Myocyte (in vitro differentiated cells): ENCODE results near the gene MYBBP1A. TPM values are rescaled to one million over a fixed set of nuclear protein-coding genes. Genes with fewer than 3 reads are reported as not detected.
"Not testable (repeated sequence)": the region's sequence is repeated elsewhere in the genome, so short reads cannot be mapped to it uniquely, and the experiment has no call there.

Experiments
- DNase-seq: peaks from one replicate; pipeline ENCODE4 v3.0.0-alpha.2; 2012; ENCODE audit warnings: low read depth
- polyA plus RNA-seq: library from polyadenylated mRNA; unstranded; fragments of >200 nt; gene quantifications from one replicate; pipeline ENCODE4 v1.2.1, GENCODE V29; 2012; ENCODE audit warnings: missing spikeins
- total RNA-seq: library from RNA; depleted of rRNA; stranded (reverse); fragments of >200 nt; gene quantifications from 2 replicates; pipeline ENCODE4 v1.2.3, GENCODE V29; 2014

The MYBBP1A gene, protein sequence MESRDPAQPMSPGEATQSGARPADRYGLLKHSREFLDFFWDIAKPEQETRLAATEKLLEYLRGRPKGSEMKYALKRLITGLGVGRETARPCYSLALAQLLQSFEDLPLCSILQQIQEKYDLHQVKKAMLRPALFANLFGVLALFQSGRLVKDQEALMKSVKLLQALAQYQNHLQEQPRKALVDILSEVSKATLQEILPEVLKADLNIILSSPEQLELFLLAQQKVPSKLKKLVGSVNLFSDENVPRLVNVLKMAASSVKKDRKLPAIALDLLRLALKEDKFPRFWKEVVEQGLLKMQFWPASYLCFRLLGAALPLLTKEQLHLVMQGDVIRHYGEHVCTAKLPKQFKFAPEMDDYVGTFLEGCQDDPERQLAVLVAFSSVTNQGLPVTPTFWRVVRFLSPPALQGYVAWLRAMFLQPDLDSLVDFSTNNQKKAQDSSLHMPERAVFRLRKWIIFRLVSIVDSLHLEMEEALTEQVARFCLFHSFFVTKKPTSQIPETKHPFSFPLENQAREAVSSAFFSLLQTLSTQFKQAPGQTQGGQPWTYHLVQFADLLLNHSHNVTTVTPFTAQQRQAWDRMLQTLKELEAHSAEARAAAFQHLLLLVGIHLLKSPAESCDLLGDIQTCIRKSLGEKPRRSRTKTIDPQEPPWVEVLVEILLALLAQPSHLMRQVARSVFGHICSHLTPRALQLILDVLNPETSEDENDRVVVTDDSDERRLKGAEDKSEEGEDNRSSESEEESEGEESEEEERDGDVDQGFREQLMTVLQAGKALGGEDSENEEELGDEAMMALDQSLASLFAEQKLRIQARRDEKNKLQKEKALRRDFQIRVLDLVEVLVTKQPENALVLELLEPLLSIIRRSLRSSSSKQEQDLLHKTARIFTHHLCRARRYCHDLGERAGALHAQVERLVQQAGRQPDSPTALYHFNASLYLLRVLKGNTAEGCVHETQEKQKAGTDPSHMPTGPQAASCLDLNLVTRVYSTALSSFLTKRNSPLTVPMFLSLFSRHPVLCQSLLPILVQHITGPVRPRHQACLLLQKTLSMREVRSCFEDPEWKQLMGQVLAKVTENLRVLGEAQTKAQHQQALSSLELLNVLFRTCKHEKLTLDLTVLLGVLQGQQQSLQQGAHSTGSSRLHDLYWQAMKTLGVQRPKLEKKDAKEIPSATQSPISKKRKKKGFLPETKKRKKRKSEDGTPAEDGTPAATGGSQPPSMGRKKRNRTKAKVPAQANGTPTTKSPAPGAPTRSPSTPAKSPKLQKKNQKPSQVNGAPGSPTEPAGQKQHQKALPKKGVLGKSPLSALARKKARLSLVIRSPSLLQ (N-terminal part only)
- total RNA-seq: 50.0 and 51.4 TPM in 2 replicates
- 36.0 TPM for polyA plus RNA-seq

GRCh38 chr17:4554997-4555799 lies at the start of gene MYBBP1A:
Gene MYBBP1A, minus strand, starts transcription at chr17:4555384. Its CDS starts 60 bp downstream, at chr17:4555324.
- DNase-seq: peak; percentile 97

GRCh38 chr17:4604736-4605135 lies 49.6 kb upstream of the MYBBP1A start:
- not testable (repeated sequence) for DNase-seq

DNA sequence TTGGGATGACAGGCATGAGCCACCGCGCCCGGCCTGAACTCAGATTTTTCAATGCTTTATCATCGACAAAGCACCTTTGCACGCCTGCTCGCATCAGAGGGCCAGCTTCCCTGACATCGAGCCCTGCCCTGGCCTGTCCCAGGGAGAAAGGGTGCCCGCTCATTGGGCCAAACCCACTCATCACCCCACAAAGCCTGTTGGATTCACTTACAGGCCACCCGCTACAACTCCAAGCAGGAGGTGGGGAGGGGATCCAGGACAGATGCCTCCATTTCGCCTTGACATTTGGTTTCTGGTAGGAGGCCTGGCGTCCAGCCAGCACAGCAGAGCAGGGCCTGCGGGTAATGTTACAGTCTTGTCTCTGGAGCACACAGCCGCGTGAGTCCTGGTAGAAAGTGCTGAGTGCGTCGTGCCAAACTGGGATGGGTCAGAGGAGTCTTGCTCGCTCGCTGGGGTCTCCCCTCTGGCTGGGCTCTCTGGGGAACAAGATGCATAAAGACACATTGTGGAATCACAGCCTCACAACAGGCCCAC lies 49.0 kb upstream of the MYBBP1A start:
- peak; percentile 81 for DNase-seq

GRCh38 chr17:4602041-4602440 lies 46.9 kb upstream of the MYBBP1A start:
- no peak for DNase-seq

- no peak for DNase-seq
Observed at GRCh38 chr17:4601326-4601725, 46.1 kb upstream of the MYBBP1A start.

DNA sequence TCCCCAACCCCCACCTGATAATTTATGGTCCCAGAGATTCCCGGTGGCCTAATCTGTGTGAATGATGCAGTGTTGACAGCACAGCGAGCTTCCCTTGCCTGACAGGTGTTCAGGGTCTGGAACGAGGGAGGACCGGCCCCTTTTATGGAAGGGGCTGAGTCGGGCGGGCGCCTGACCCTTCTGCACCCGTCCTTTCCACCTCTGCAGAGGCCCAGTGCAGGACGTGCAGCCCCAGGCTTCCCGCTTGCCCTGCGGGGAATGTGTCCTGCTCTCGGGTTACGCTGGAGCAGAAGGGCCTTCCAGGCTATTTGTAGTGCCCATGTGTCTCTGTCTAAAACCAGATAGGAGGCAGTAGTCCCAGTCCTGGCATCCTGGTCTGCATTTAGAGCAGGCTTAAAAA lies 45.4 kb upstream of the MYBBP1A start:
- DNase-seq: peak; percentile 78

DNA sequence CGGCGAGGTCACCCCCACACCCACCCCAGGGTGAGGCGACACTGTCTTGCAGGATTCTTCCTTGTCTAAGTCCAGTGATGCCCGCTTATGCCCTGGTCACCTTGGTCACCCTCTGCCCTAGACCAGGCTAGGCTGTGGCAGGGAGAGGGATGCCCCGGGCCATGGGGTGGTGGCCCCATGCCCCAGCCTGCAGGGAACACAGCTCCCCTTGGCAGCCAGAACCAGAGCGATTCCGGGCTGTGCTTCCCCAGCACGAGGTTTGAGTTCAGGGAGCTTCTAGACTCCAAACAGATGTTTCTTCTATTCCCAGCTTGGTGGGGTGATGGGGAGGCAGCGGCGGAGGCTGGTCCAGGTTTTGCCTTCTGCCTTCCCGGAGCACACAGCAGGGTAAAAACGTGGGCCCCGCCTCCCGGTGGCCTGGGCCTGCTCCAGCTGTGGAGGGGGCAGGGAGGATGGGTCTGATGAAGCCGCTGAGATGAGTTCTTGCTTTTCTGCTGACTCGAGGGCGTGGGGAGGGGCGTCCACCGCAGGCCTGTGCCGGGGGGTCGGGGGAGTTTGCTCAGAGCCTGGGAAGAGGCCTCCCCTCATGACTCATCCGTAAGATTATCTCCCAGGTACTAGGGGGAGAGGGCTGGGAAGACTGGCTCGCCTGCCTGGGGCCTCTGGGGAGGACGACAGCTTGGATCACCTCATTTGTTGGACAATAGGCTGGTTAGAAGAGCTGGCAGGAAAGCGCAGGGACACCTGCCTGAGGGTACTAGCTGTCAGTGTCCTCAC lies 44.5 kb upstream of the MYBBP1A start:
- no peak for DNase-seq

DNA sequence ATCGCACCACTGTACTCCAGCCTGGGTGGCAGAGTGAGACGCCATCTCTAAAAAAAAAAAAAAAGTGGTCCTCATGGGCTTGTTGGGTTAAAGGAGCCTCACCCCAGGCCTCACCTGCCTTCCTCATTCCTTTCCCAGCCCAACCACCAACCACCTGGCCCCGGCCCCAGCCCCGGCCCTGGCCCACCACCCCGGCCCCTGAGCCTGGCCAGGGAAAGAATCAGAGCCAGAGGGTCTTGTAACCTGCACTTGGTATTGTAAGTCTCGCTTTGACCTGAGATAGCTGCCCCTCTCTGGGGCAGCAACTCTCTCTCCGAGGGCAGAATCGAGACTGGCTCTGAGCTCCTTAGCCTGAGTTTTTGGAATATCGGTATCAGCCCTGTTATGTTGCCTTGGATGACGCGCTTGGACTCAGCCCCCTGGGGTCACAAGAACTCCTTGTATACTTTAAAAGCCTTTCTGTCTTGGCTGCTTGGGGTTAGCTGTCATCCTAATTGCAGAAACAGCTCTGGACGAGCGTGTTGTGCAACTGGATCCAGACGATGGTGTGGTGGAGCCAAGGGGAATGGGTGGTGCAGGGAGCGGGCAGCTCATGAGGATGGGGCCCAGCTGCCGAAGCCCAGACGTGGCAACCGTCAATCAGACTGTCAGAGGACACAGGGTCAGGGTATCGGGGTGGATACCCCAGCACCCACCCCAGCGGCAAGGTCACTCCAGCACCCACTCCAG lies 43.8 kb upstream of the MYBBP1A start:
- DNase-seq: no peak

DNA sequence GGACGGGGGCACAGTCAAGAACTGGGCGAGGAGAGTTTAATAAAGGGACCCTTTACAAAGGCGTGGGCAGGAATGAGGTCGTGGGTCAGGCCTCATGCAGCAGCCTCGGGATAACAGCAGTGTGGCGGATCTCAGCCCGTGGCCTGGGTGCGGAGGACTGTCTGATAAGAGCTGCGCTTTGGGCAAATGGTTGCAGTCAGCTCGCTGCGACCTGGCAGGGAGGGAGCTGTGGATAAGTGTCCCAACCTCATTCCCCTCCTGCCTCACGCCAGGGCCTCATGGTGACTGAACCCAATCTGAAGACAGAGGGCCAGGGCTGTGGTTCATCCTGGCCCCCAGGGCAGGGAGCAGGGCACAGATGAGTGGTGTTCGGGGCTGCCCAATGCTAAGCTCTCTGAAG lies 42.8 kb upstream of the MYBBP1A start:
- DNase-seq: no peak

- DNase-seq: no peak
Observed at GRCh38 chr17:4596636-4597380, 41.6 kb upstream of the MYBBP1A start.

- not testable (repeated sequence) for DNase-seq
Observed at GRCh38 chr17:4595685-4596342, 40.6 kb upstream of the MYBBP1A start.

DNA sequence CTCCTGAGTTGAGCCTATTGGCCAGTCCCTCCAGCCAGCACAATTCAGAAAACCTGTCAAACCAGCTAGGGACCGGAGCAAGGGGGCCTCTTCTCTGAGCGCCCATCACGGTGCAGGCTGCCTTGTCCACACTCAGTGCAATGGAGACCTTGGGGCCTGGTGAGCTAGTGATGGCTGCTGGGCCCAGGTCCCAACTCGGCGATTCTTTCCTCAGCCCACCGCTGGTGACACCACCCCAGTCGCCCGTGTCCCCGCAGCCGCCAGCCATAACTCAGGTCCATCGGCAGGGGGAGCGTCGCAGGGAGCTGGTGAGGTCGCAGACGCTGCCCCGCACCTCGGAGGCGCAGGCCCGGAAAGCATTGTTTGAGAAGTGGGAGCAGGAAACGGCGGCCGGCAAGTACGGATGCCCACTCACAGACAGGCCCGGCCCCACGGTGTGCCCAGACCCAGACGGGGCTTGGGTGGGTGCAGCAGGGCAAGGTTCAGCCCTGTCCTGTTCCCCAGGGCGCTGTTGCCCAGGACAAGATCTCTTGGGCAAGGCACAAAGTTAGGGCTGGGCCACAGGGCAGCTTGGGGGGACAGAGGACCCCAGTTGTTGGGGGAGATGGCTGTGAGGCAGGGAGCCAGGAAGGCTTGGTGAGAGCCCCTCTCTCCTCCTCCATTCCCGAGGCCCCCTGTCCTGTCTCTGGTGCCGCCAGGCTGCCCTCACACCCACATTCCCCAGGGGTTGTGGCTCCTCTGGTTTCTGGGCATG lies 39.9 kb upstream of the MYBBP1A start:
- no peak for DNase-seq

GRCh38 chr17:4594406-4594805 lies 39.2 kb upstream of the MYBBP1A start:
- no peak for DNase-seq

DNA sequence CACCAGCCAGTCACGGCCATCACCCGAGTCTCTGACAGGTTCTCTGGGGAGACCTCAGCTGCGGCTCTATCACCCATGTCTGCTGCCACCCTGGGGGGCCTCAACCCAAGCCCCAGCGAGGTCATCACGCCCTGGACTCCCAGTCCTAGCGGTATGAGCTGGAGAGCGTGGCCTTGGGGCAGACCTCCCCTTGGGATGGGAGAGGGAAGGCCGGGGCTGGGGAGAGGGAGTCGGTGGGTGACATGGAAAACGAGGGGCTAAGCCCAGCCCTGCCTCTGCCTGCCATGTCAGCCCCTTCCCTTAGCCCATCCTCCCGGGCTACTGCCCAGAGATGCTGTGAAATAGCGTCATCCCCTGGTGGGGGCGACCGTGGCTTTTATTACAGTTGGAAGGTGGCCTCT lies 37.8 kb upstream of the MYBBP1A start:
- no peak for DNase-seq

DNA sequence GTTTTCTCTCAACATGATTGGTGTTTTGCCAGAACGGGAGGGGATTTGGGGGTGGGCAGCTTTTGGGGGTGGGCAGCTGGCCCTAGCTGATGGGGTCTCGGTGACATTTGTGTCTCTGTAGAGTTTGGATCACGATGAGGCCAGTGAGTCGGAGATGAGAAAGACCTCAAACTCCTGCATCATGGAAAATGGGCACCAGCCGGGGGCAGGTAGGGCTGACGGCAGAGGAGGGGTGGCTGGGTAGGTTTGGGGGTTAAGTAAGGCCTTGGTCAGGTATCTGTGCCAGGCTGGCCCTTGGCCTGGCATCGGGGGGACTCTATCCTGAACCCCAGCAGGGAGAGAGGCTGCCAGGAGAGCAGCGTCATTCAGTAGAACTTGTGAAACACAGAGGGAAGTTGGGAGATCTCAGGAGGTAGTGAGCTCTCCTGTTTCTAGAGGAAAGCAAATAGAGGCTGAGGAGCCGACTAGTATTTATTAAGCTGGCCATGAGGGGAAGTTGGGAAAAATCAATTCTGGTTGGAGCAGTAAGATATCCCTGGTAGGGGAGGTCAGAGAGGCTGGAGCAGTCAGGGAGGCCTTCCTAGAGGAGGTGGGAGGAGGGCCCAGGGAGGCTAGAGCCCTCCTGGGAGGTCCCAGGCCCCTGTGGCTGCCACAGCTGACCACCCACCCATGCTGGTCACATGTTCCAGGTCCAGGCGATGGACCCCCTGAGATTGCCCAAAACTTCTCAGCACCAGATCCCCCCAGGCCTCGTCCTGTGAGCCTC lies 37.2 kb upstream of the MYBBP1A start:
- no peak for DNase-seq

DNA sequence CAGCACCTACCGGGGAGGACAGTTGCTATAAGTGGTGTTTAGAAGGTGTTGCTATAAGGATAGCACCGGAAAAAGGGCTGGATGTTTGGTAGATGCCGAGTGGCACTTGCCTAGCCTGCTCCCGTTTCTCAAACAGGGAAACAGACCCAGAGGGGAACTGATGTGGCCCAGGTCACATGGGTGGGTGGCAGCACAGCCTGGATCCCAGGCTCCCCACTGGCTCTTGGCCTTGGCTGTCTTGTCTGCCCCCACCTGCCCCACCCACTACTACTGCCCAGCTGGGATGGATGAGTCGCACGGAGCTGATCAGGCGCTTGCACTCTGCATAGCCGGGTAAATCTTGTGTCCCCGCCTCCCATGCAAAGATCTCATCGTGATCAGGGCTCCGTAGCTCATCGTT lies 36.3 kb upstream of the MYBBP1A start:
- no peak for DNase-seq
